Activated CD4-positive, alpha-beta T cell treated with anti-CD3 and anti-CD28 coated beads, Interleukin-10, Interleukin-2, amounts not matched to agents 100 ng/mL and 50 ng/mL, durations not matched to agents 16 hours and 8 hours (primary cell): ENCODE data around the gene ZNF665.
"Not testable (repeated sequence)": the region's sequence is repeated elsewhere in the genome, so short reads cannot be mapped to it uniquely, and the experiment has no call there.

Experiments
- DNase-seq: peaks from one replicate; pipeline ENCODE4 v3.0.0-alpha.2; 2020

The ZNF665 gene

GRCh38 chr19:53156850-53157249 is 36.3 kb downstream of the ZNF665 start:
- no peak for DNase-seq

- DNase-seq: no peak
Measured at GRCh38 chr19:53147645-53148044, 45.5 kb downstream of the ZNF665 start.

GRCh38 chr19:53140351-53140750 is 52.8 kb downstream of the ZNF665 start:
- no peak for DNase-seq

- no peak for DNase-seq
Measured at GRCh38 chr19:53136432-53136831, 56.7 kb downstream of the ZNF665 start.

GRCh38 chr19:53132141-53132991 is 60.8 kb downstream of the ZNF665 start, which contains the start of gene ZNF415:
TSS of gene ZNF415 (minus strand) at chr19:53132910. CDS start at chr19:53122676, 10,234 bp downstream.
- DNase-seq: peak; percentile 11

GRCh38 chr19:53131727-53132126 is 61.4 kb downstream of the ZNF665 start:
- no peak for DNase-seq

- DNase-seq: no peak
Measured at GRCh38 chr19:53131085-53131590, 62.0 kb downstream of the ZNF665 start.

GRCh38 chr19:53130506-53130905 is 62.7 kb downstream of the ZNF665 start:
- no peak for DNase-seq

- not testable (repeated sequence) for DNase-seq
Measured at GRCh38 chr19:53126733-53127526, 66.2 kb downstream of the ZNF665 start.

- DNase-seq: no peak
Measured at GRCh38 chr19:53123400-53123799, 69.8 kb downstream of the ZNF665 start.
